ENCODE results near the gene LRRC14B.

Gene LRRC14B

DNA sequence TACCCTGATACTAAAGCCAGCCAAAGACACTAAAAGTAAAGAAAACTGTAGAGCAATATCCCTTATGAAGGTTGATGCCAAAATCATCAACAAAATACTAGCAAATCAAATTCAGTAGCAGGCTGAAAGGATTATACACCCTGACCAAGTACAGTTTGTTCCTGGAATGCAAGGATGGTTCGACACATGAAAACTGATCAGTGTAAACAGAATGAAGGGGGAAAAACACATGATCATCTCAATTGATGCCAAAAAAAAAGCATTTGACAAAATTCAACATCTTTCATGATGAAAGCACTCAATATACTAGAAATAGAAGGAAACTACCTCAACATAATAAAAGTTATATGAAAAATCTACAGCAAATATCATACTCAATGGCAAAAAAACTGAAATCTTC, 43.5 kb upstream of the LRRC14B start:
- no peak for DNase-seq (ENCODE audit: low read depth, low spot score)
- CTCF ChIA-PET = no interaction called here
- TF ChIP-seq, protein P1, sequence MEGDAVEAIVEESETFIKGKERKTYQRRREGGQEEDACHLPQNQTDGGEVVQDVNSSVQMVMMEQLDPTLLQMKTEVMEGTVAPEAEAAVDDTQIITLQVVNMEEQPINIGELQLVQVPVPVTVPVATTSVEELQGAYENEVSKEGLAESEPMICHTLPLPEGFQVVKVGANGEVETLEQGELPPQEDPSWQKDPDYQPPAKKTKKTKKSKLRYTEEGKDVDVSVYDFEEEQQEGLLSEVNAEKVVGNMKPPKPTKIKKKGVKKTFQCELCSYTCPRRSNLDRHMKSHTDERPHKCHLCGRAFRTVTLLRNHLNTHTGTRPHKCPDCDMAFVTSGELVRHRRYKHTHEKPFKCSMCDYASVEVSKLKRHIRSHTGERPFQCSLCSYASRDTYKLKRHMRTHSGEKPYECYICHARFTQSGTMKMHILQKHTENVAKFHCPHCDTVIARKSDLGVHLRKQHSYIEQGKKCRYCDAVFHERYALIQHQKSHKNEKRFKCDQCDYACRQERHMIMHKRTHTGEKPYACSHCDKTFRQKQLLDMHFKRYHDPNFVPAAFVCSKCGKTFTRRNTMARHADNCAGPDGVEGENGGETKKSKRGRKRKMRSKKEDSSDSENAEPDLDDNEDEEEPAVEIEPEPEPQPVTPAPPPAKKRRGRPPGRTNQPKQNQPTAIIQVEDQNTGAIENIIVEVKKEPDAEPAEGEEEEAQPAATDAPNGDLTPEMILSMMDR (IDR thresholded peaks at IDR 0.05; ENCODE audit: insufficient read depth, low read length, missing control alignments) = no peak
- POLR2A ChIA-PET = no interaction called here
- no peak overlapping the region for H3K4me3 ChIP-seq (ENCODE audit: low read depth, low read length)

DNA sequence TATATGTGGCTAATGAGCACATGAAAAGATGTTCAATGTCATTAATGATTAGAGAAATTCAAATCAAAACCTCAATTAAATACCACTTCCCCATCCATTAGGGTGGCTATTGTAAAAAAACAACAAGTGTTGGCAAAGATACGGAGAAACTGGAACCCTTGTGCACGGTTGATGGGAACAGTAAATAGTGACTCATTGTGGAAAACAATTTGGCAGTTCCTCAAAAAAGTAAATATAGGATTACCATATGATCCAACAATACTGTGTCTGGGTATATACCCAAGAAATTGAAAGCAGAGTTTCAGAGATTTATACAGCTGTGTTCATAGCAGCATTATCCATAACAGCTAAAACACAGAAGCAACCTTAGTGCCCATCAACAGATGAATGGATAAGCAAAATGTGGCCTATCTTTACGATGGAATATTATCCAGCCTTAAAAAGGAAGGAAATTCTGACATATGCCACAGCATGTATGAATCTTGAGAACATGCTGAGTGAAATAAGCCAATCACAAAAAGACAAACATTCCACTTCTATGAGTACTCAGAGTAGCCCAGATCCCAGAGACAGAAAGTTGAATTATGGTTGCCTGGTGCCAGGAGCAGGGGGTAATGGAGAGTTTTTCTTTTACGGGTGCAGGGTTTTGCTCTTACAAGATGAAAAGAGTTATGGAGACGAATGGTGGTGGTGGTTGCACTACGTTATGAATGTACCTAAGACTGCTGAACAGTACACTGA, 41.4 kb upstream of the LRRC14B start:
- CTCF ChIA-PET = no interaction called here
- no peak overlapping the region for H3K4me3 ChIP-seq (ENCODE audit: low read depth, low read length)
- DNase-seq (ENCODE audit: low read depth, low spot score) = no peak
- TF ChIP-seq, protein P1 (IDR thresholded peaks at IDR 0.05; ENCODE audit: insufficient read depth, low read length, missing control alignments) = no peak
- POLR2A ChIA-PET = no interaction called here

DNA sequence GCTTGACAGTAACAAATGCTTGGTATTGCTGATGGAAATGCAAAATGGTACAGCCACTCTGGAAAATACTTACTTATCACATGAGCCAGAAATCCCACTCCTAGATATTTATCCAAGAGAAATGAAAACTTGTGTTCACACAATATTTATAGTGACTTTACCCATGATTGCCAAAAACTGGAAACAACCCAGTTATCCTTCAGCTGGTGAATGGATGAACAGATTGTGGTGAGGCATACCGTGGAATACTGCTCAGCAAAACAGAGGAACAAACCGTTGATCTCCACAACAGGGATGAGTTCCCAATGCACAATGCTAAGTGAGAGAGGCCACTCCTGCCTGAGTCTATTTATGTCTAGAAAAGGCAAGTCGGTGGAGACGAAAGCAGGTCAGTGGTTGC, 40.5 kb upstream of the LRRC14B start:
- CTCF ChIA-PET = no interaction called here
- POLR2A ChIA-PET = no interaction called here
- DNase-seq (ENCODE audit: low read depth, low spot score) = no peak
- no peak overlapping the region for H3K4me3 ChIP-seq (ENCODE audit: low read depth, low read length)
- TF ChIP-seq, protein P1 (IDR thresholded peaks at IDR 0.05; ENCODE audit: insufficient read depth, low read length, missing control alignments) = no peak

DNA sequence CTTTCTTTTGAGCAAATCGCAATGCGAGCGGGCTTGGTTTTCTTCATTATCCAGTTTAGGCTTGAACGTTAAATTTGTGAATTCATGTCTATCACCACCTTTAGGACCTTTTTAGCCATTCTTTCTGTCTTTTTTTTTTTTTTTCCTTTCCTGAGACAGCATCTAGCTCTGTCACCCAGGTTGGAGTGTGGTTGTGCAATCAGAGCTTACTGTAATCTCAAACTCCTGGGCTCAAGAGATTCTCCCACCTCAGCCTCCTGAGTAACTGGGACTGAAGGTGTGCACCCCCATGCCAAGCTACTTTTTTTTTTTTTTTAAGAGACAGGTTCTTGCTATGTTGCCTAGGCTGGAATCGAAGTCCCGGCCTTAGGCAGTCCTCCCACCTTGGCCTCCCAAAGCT, 39.2 kb upstream of the LRRC14B start:
- no peak overlapping the region for H3K4me3 ChIP-seq (ENCODE audit: low read depth, low read length)
- no peak for DNase-seq (ENCODE audit: low read depth, low spot score)
- ChIA-PET CTCF (interaction anchor here (1.2 kb wide), 1 partner anchor 12 kb away, joined by 4 read pairs; no protein-coding TSS in a partner anchor), POLR2A (no interaction called here)
- TF ChIP-seq, protein P1 (IDR thresholded peaks at IDR 0.05; ENCODE audit: insufficient read depth, low read length, missing control alignments) = no peak

DNA sequence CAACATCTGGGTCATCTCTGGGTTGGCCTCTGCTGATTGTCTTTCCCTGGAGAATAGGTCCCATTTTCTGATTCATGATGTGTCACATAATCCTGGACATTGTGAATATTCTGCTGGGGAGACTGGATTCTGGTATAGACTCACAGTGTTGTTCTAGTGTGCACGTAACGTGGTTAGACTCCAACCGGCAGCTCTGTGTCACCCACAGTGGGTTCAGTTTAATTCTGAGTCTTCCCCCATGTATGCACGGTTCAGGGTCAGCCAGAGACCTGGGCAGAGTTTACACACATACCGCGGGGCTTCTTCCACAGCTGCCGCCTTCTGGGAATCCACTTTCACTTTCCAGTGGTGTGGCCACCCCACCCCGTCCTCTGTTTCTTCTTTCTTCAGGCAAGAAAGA, 38.0 kb upstream of the LRRC14B start:
- CTCF ChIA-PET = interaction anchor here (1.2 kb wide), 1 partner anchor 11 kb away, joined by 4 read pairs; no protein-coding TSS in a partner anchor
- POLR2A ChIA-PET = no interaction called here
- DNase-seq (ENCODE audit: low read depth, low spot score) = no peak
- no peak overlapping the region for H3K4me3 ChIP-seq (ENCODE audit: low read depth, low read length)
- TF ChIP-seq, protein P1 (IDR thresholded peaks at IDR 0.05; ENCODE audit: insufficient read depth, low read length, missing control alignments) = no peak

DNA sequence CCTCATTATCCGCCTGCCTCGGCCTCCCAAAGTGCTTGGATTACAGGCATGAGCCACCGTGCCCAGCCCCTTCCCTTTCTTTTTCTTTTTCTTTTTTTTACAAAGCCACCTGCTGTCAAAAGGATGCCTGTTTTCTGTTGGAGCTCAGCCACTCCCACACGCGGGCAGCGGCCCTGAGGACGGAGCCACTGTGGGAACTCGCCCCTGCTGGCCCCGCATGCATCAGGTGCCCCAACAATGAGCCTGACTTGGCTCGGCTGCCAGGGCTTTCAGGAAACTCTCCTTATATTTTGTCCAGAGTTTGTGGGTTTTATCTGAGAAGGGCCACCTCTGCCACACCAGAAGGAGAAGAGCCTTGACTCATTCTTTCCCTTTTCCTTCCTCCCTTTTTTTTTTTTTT, 37.1 kb upstream of the LRRC14B start:
- POLR2A ChIA-PET = no interaction called here
- CTCF ChIA-PET = no interaction called here
- TF ChIP-seq, protein P1 (IDR thresholded peaks at IDR 0.05; ENCODE audit: insufficient read depth, low read length, missing control alignments) = no peak
- DNase-seq (ENCODE audit: low read depth, low spot score) = no peak
- H3K4me3 ChIP-seq (ENCODE audit: low read depth, low read length) = no peak overlapping the region

All from AG04449 (cell line).